ENCODE results near the gene TOM1L2. TPM values are rescaled to one million over a fixed set of nuclear protein-coding genes. Genes with fewer than 3 reads are reported as not detected.

The TOM1L2 gene
- total RNA-seq, 1 donor from 2014 or later: 27.1 TPM

- DNase-seq: no peak
Measured at GRCh38 chr17:17806611-17807274, 165.5 kb downstream of the TOM1L2 start.

- no peak for DNase-seq
Measured at GRCh38 chr17:17806035-17806434, 166.2 kb downstream of the TOM1L2 start.

DNA sequence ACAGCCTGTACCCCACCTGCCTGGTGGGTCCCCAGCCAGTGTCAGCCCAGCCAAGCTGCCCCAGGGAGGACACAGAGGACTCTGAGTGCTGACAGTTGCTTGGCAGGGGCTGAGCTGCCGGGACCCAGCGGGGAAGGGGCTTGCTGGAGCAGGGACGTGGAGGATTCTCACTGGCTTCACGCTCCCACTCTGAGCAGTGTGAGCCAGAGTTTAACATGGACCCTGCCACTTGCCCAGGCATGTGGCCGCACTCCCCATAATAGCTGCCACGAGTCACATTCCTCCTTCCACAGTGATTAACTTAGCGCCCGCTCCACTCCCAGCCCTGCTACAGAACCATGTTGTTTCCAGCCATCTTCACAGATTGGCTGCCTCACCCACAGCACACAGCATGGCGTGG is 166.6 kb downstream of the TOM1L2 start:
- DNase-seq: no peak

- DNase-seq: no peak
Measured at GRCh38 chr17:17804007-17804406, 168.2 kb downstream of the TOM1L2 start.

DNA sequence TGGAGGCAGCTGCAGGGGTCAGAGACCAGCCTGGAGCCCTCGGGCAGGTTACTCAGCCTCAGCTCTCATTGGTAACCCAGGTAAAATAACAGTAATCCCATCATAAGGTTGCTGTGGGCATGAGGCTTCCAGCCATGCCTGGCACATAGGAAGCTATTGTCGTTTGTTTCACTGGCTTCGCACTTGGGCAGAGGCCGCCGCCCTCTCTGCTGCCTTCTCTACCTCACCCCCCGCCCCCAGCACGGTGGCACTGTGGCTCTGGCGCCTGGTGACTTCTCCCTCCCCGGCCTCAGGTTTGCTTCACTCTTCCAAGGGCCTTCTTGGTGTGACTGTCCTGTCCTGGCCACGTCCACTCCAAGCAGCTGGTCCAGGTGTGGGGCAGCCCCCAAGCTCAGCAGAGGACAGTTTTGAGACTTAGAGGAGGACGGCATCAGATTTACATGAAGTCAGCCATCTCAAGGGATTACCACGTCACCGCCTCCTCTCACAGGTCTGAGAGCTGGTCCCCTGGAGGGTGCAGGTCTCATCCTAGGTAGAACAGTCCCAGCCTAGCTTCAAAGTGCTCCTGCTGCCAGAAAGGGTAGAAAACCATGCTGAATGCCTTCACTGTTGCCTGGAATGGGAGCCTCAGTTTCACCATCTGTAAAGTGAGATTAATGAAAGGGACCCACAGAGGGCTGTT is 170.3 kb downstream of the TOM1L2 start:
- no peak for DNase-seq

GRCh38 chr17:17800504-17801021 is 171.6 kb downstream of the TOM1L2 start:
- DNase-seq: no peak

DNA sequence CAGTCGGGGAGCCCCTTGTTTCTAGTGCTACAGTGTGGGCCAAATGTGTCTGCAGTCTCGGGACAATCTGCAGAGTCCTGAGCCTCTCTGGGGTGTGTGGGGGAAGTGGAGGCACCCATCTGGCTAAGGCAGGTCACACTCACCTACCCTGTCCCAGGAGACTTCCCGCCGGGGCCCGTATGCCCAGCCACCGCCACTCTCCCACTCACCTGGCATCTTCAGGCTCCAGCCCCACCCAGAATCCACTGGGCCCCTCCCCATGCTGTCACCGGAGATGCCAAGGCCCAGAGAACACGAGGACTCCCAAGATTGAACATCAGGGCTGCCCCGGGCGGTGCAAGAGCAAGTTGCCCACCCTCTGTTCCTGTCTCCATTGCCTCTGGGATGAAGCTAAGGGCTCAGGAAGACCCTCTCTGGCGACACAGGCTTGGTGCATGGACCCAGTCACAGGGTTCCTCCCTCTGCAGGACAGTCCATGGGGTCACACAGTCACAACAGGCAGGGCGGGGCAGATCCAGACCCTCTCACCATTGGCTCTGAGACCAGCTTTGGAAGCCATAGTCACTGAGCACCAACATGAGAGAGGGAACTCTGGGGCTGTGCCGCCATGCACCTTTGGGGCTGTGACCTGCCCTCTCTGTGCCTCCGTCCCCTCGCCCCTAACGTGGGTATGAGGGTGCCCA is 173.5 kb downstream of the TOM1L2 start:
- DNase-seq: no peak

GRCh38 chr17:17798010-17798556 is 174.1 kb downstream of the TOM1L2 start:
- DNase-seq: no peak

- no peak for DNase-seq
Measured at GRCh38 chr17:17797119-17797809, 174.9 kb downstream of the TOM1L2 start.

DNA sequence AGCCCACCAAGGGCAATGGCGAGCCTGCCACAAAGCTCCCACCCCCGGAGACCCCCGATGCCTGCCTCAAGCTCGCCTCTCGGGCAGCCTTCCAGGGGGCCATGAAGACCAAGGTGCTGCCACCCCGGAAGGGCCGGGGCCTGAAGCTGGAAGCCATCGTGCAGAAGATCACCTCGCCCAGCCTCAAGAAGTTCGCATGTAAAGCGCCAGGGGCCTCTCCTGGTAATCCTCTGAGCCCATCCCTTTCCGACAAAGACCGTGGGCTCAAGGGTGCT is 175.5 kb downstream of the TOM1L2 start:
- no peak for DNase-seq

- no peak for DNase-seq
Measured at GRCh38 chr17:17795946-17796786, 176.0 kb downstream of the TOM1L2 start.

GRCh38 chr17:17795296-17795695 is 176.9 kb downstream of the TOM1L2 start:
- no peak for DNase-seq

- DNase-seq: no peak
Measured at GRCh38 chr17:17794382-17794781, 177.8 kb downstream of the TOM1L2 start.

Small RNAs within 50 kb of the gene (small RNA-seq; reads per million reads assigned to genes)
- gene MIR33B (ENCODE audit: low replicate concordance) (2.6 reads per million, percentile 87 among the genes with 10 or more reads in this experiment), gene MIR6777 (ENCODE audit: low replicate concordance) (0.09 reads per million)

Other genes starting within 250 kb of the TOM1L2 start
- 89.3 TPM for gene SREBF1, start 135.4 kb downstream of the TOM1L2 start, total RNA-seq
- gene DRC3, start 462 bp upstream of the TOM1L2 start, total RNA-seq: 3.1 TPM
- 13.3 TPM for gene ATPAF2, start 66.8 kb upstream of the TOM1L2 start, total RNA-seq
- 7.4 TPM for gene GID4, start 67.0 kb upstream of the TOM1L2 start, total RNA-seq
- 20.4 TPM for gene DRG2, start 115.5 kb upstream of the TOM1L2 start, total RNA-seq
- gene MYO15A, start 136.4 kb upstream of the TOM1L2 start, total RNA-seq: 0.59 TPM
- 48.7 TPM for gene ALKBH5, start 211.4 kb upstream of the TOM1L2 start, total RNA-seq

All from skin of body (tissue), 3 donors.